Hepatic stellate cell (primary cell): Measurements from ENCODE around the gene ZFYVE21.

ENCODE experiments used
- DNase-seq: peaks from one replicate; pipeline ENCODE4 v3.0.0; 2011; ENCODE audit warnings: low spot score

The ZFYVE21 gene

DNA sequence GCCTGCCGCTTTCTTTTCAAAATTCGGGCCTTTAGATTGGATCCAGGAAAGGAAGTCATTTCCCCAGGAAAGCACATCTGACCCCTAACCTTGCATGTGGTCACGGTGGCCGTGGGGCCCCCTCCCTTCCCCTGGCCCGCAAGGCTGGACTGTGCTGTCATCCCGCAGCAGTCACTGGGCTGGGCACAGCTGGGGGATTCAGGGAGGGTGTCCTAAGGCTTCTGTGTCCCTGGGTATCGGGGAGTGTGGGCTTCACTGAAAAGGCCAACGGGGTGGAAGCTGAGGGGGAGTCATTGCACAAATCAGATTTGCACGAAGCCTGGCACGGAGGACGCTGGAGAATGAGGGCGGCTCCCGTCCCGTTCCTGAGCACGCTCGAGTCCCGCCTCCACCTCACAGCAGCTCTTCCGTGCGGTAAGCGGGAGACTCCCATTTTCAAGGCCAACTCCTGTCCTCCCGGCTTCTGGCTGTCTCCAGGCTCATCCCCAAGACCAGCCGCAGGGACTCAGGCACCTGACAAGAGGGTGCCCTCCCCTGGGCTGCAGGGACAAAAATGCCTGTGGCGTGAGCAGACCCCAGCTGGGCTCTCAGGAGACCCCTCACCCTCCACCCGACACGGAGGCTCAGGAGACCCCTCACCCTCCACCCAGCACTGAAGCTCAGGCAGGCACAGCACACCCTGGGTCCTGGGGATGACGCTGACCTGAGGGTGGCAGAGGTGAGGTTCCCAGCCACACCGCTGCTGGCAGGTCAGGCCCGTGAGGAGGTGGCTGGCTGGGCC lies 9.9 kb upstream of the ZFYVE21 start:
- no peak for DNase-seq

DNA sequence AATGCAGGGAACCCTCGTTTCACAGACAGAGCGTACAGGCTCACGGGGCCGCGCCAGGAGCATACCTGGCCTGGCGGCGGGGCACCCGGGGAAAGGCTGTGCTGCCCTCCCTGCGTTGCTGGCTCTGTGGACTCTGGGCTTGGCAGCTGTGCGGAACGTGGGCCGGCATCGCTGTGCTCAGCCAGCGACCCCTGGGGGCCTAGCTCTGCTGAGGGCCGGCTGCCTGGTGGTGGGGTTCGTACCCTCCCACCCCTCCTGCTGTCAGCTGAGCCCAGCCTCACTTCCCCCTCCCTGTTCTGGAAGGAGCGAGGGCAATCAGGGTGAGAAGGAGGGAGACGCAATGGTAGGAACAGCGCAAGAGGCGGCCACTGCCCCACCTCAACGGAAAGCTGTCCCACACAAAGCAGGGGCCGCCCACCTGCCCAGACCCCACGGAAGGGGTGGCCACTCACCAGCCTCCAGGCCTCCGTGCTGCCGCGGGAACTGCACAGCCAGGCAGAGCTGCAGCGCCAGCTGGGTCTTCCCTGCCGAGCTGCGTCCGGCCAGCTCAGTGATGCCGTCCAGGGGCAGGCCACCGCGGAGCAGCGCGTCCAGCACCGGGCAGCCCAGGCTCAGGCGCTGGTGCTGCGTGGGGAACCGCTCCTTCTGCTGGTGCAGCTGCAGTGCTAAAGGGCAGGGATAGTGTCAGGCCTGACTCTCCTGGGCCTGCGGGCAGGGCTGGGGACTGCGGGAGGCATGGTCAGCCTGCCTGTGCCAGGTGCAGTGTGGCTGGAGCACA lies 8.9 kb upstream of the ZFYVE21 start:
- no peak for DNase-seq

DNA sequence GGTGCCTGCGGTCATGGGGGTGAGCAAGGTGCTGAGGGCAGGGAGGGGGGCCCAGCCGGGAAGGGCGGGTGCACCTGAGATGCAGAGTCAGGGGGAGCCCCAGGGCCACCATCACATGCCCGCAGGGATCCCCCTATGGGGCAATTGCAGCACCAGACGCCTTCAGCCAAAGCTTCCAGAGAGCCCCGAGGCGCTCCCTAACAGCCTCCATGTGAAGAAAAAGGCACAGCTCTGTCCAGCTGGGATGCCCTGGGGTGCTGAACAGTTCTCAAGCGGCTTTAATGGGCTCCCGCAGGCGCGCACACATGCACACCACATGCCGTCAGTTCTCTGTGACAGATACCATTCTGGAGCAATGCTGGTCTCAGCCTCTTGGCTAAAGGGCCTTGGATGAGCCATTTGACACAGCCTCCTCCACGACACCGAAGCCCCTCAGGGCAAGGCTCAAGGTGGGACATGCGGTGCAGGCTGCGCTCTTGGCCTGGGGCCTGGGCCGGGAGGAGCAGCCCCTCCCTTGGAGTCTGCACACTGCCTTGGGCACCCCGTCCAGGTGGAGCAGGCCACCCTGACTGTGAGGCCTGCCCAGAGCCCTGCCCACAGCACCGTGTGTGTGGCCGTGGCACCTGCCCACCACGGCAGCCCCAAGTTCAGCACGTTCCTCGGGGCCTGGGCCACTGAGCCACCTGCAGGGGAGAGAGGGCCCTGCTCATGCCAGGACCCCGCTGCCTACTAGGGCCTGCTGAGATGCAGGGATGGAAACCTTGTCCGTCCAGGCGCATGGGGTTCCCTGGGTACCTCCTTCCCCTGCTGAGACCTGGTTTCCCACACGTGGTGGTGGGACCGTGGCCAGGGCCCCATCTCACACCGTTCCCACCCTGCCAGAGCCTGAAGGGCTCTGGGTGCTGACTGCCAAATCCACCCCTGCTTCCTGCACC lies 8.0 kb upstream of the ZFYVE21 start:
- no peak for DNase-seq

DNA sequence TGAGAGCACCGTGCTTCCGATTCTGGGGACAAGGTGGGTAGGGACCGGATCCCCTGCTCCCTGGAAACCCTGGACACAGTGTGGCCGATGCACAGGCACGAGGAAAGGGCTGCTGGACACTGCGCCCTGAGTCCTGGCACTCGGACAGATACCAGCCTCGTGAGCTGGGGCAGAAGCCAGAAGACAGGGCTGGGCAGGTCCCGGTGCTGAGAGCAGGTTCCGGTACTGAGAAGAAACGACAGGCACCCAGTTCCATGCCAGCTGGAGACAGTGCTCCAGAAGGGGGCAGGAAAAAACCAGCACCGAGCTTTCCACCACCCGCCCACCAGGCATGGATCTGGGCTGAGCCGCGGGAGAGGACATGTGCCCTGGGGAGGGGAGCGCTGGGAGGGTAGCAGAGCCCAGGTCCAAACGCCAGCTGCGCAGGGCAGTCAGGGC lies 6.8 kb upstream of the ZFYVE21 start:
- DNase-seq, result no peak

DNA sequence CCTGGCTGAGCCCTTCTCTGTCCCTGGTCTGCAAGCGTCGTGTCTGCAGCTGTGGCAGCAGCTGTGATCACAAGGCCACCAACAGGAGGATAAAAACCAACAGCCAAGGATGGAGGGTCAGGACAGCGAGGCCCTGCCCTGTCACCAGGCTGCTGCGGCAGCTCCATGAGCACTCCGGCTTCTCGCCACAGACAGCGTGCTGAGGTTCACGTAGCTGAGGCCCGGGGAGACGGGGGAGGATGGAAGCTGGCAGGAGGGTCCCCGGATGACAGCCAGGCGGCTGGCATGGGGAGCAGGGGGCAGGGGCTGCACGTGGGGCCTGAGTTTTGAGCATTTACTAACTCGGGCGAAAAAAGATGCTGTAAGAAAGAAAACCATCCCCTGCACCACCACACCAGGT lies 5.8 kb upstream of the ZFYVE21 start:
- DNase-seq, result no peak

DNA sequence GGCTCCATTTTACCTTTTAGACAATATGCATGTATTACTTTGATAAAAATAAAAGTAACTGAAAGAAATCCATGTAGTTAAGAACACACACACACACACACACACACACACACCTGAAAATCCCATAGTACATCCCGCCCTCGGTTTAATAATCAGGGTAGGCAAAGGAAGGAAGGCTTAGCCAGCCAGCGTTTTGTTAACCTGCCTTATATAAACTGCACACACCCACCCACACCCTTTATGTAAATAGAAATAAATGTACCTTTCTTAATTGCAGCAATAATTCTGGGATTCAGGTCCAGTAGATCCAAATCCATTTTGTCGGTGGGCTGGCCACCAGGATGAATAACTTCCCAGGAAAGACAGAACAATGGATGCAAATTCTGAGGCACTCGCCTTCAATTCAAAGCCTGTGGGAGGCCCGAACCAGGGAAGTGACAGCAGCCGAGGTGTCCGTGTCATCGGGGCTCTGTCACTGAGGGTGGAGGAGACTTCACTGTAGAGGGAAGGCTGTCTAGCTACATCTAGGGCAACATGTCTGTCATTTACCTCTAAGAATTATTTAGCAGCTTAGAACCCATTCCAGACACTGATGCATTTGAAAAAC lies 4.7 kb upstream of the ZFYVE21 start:
- DNase-seq, result no peak

DNA sequence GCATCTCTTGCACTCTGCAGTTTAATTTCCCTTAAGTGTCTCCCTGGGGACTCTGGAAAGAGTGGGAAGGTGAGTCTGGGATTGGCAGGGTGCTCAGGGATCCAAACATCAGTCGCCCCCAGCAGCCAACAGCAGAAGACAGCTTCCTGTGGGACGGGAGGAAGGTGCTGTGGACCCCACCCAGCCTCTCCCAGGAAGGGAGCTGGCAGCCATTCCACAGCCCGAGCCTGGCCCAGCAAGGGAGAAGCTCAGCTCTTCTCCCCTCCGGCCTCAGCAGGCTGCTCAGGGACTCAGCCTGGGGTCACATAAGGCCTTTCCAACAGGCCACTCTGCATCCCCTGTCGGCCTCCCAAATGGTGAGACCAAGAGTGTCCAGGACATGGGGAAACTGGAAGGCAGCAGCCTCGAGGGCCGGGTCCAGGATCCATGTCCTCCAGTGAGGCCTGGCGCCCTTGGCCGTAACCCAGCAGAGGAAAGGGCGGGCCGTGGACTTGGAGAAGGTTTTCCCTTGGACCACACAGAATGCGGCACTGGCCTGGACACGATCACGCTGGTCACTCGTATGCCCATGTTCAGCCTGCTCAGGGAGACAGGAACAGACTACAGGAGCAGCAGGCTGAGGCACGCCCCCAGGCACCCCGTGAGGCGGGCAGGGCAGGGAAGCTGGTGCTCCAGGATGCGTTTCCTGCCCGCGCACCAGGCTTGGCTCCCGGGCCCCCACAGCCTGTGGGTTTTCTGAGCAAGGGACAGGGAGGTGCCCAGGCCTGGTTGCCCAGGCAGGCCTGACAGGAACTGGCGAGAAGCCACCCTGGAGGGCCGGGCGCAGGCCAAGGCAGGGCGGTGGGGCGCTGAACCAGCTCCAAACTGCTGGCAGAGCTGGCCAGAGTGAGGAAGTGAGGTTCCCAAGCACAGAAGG lies 3.8 kb upstream of the ZFYVE21 start:
- DNase-seq, result no peak

DNA sequence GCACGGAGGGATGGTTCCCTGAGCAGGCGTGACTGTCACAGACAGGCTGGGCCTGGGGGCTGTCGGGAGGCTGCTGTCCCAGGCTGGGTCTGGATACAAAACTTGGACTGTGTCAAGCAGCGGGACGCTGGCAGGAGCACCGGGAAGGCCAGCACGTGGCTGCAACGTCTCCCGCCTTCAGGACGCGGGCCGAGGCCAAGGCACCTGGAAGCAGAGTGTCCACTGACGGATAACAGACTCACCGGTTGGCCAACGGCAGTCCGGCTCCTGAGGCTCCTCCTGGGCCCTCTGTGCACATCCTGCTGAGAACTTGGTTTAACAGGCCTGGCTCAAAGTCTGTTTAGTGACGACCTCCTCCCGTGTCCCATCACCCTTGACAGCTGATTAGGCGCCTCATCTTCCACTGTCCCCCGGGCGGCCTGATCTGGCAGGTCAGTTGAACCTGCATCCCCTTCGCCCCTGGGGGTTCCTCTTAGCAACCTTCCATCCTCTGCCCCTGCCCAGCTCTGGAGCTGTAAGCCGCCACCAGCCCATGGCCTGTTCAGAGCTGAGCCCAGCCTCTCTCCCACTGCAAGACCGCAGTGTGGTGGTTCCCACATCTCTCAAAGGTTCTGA lies 2.9 kb upstream of the ZFYVE21 start:
- no peak for DNase-seq

DNA sequence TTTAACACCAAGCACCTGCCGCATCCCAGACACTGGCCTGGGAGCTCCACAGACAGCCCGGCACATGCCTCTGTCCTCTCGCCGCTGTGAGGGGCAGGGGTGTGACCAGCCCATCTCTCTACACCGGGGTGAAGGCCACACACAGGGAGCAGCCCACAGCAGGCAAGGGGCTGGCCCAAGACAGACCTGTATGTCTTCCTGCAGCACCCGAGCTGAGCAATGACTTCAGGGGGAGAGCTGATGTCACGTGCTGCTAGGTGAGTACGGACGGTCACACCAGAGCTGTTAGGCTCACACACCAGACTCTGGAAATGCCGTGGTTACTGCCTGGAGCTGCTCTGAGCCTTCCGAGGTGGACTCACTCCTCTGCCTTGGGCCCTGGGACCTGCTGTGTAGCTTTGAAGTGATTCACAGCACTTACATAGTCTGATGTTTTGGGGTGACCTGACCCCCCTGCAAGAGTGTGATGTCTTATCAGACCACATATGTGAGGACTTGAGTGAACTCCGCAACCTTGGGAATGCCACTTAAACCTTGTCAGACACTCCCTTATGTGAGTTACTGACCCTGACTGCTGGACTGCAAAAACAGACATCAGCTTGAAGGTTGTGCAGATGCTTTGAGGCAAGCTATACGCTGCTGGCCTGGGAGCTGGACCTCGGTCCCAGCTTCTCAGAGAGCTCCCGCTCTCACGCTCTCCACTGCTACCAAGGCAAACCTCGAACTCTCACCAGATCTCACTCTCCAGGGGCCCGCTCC lies 2.1 kb upstream of the ZFYVE21 start:
- DNase-seq, result no peak

DNA sequence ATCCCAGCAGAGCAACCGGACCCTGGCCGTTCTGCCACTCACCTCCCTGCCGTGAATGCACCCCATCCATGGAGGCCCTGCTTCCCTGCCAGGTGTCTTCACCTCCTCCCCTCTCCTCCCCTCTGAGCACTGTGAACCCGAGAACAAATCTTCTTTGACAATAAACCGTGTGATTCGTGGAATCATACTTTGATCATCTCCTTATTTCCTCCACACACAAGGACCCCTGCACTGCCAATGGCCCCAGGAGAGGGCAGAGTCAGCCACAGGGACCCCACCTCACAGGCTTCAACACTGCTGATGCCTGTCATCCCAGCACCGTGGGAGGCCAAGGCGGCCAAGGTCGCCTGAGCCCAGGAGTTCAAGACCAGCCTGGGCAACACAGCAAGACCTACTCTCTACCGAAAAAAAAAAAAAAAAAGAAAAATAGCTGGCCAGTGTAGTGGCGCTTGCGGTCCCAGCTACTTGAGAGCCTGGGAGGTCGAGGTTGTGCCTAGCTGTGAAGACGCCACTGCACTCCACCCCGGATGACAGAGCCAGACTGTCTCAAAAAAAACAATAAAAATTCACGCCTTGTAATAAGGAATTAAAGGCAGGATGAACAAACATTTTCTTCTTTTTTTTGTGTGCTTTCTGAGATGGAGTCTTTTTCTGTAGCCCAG lies 1.4 kb upstream of the ZFYVE21 start:
- no peak for DNase-seq

DNA sequence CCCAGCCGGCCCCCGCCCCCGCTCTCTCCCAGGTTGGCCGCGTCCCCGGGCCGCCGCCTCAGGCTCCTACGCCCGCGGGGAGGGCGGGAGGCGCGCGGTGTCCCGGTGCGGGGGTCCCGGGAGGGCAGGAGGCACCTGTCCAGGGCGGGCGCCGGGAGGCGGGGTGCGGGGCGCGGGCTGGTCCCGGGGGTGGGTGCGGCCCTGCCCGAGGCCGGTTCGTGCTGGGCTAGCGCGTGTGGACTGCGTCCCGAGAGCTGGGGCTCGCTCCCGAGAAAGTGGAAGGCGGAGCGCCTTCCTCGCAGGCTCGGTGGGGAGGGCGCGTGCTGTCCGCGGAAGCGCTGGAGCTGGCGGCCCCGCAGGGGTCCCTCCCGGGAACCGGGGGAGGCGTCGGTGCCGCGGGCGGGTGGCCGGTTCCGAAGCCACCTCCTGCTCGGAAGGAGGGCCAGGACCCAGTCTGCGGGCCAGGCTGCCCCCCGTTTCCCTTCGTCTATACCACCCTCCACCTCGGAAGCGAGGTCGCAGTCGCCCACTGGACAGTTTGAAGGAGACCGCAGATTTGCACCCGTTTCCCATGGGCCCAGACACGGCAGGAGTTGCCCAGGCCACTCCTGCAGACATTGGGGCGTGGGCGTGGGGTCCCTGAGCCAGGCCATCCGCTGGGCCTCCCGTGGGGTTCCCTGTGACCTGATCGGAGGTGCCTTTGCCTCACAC lies 636 bp downstream of the ZFYVE21 start:
- DNase-seq, result peak; percentile 73

DNA sequence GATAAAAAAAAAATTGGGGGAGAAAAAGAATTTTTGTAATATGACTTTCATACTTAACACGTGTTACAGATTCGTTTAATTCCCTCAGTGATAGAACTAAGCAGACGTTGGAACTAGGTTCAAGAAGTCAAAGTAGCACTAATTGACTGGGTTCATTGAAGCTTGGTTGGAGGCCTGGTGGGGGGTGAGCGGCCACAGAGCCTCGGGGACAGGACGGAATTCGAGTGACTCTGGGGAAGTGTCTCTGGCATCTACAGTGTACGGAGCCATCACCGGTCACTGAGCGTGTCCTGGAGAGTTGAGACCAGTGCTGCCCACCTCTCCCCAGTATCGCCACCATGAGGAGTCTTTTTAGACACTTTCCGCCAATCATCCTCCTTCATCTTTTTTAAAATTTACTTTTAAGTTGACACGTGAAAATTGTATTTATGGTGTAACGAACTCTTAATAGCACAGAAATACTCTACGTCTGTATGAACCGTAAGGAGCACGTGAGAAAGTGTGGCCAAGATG lies 1.3 kb downstream of the ZFYVE21 start:
- DNase-seq, result no peak

DNA sequence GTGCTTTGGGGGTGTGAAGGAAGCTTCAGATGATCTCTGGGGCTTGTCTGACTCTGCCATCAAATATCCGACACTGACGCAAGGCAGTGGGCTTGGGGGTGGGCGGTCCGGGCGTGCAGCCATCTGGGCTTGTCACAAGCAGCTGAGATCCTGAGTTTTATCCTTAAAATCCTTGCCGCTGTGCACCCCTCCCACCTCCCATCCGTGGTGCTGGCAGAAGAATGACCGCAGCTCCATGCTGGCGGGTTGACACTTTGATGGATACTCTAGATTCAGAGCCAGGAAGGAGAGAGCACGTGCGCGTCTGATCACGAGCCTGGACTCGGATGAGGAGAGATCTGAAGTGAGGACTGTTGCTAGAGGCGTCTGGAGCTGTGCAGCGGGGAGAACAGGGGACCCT lies 3.0 kb downstream of the ZFYVE21 start:
- DNase-seq, result no peak

DNA sequence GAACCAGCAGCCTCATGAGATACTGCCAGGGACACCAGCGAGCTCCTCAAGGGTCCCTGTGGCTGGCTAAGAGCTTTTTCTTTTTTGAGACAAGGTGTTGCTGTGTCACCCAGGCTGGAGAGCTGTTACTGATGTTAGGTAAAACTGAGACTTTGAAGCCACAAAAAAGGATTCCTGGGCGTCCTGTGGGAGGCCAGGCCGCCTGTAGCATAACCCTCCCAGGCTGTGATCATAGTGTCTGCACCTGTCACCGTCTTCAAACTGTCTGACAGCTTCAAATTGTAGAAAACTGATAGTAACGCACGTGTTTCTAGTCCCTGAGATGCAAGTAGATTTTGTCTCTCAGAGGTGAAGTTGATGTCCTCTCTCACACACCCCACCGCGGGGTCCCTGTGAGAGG lies 4.1 kb downstream of the ZFYVE21 start:
- DNase-seq, result no peak

DNA sequence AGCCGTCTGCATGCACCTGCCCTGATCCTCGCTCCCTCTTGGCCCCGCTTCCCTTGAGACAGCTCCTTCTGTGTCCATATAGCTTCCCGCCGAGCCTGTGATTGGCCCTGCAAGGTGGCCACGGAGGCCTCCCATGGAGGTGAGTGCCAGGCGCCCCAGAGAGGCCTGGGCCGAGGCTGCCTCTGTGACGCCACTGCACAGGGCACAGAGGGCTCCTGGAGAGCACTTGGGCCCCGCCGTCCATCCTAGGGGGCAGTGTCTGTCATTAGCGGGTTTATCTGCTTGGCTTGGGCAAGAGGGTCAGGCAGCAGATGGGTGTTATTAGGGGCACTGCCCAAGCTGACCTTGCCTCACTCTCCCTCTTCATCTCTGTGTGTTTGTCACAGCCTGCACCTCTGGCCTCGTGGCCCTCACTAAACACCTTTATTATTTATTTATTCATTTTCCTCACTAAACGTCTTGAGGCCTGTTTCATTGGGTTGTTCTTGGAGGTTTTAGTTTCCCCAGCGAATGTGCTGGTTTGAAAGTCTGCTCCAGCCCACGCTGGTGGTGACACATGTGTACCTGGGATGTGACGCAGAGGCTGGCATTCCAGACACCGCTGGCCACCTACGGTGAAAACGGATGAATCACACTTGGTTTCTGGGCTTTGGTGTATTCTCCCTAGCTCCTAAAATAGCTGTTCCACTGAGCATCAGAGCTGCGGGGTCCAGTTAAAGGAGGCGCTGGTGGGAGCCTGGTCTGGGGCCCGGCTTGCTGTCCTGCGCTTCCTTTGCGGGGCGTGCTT lies 5.9 kb downstream of the ZFYVE21 start:
- no peak for DNase-seq

DNA sequence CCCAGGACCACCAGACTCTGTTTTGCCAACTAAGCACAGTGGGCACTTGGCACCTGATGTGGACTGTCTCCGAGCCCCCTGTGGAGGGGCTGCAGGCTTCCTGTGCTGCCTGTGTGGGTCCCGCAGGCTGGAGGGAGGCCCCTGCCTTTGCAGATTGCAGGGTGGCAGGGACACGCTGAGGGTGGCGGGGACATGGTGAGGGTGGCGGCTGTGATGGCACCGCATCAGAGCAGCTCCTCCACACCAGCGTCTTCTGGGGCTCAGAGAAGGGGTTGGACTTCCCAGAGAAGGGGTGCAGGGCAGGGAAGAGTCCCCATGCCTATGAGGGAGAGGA lies 8.1 kb downstream of the ZFYVE21 start:
- no peak for DNase-seq

DNA sequence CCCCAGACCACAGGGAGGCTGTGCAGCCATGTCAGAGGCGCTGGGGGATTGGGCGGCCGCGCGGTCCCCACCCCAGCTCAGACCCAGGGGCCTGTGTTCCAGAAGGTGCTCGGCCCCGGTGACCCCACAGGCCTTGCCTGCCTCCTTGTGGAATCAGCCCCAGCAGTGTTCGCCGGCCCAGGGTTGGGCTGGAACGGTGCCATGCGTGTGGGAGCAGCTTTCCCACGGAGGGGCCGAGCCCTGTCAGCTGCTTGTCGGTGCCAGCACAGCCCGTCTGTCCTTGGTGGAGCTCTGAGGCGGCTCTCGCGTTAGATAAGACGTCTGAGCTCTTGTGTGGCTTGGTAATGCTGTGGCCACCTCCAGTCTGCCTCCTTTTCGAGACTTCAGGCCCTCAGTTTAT lies 8.5 kb downstream of the ZFYVE21 start:
- peak; percentile 57 for DNase-seq
